HFFc6 (cell line): ENCODE measurements around the gene GMEB2. TPM values are rescaled to one million over a fixed set of nuclear protein-coding genes. Genes with fewer than 3 reads are reported as not detected.
"Not testable (repeated sequence)": the region's sequence is repeated elsewhere in the genome, so short reads cannot be mapped to it uniquely, and the experiment has no call there.

Experiments used
- DNase-seq: peaks from one replicate; pipeline ENCODE4 v3.0.0-alpha.2; 2018
- H3K27ac Mint-ChIP-seq: 2 replicates; pipeline ENCODE4 v1.8.0; 2020; ENCODE audit warnings: mild to moderate bottlenecking, mixed read lengths
- H3K27me3 Mint-ChIP-seq: 2 replicates; pipeline ENCODE4 v1.8.0; 2021; ENCODE audit warnings: mild to moderate bottlenecking, moderate library complexity, mixed read lengths; ENCODE audit not compliant: insufficient read depth
- H3K36me3 Mint-ChIP-seq: 2 replicates; pipeline ENCODE4 v1.8.0; 2021; ENCODE audit warnings: low read depth, mixed read lengths
- H3K4me1 Mint-ChIP-seq: 2 replicates; pipeline ENCODE4 v1.8.0; 2020; ENCODE audit warnings: low read depth, mixed read lengths
- H3K4me3 Mint-ChIP-seq: 2 replicates; pipeline ENCODE4 v1.8.0; 2020; ENCODE audit warnings: mild to moderate bottlenecking, moderate library complexity, mixed read lengths
- H3K9me3 Mint-ChIP-seq: 2 replicates; pipeline ENCODE4 v1.8.0; 2020; ENCODE audit warnings: mild to moderate bottlenecking, mixed read lengths
- CTCF ChIP-seq: fragments of 200-600 bp; sonication (generic); IDR thresholded peaks from 2 replicates; pipeline ENCODE4 v1.5.0; 2021; ENCODE audit warnings: antibody characterized with exemption, mild to moderate bottlenecking
- total RNA-seq, 6 experiments: library from RNA; stranded (reverse); fragmentation: NEBNext Ultra II Directional; extraction: Animal tissue kit (Norgen Biotek cat#: 25700); gene quantifications; 2 replicates in 1 of 6; 3 replicates in 5 of 6; pipeline ENCODE4 v1.2.3, GENCODE V29; 2021

GMEB2 gene
- total RNA-seq, 6 experiments from 2014 or later, result 10.9 to 12.4 (median 12.0) TPM

- H3K36me3 Mint-ChIP-seq, result peaks cover 4% of the 10 kb centered on the region; the same call in 1 of the 2 replicates
- H3K27me3 Mint-ChIP-seq, result no peaks in the 10 kb centered on the region
- no peak for DNase-seq
- no peak overlapping the region for H3K27ac Mint-ChIP-seq
- no peaks in the 10 kb centered on the region for H3K4me1 Mint-ChIP-seq
- no peak for TF ChIP-seq CTCF
- no peaks in the 10 kb centered on the region; the same call in 1 of the 2 replicates for H3K9me3 Mint-ChIP-seq
- H3K4me3 Mint-ChIP-seq, result no peak overlapping the region
Observed at GRCh38 chr20:63562461-63563224, 64.3 kb downstream of the GMEB2 start.

- Mint-ChIP-seq H3K4me3 (no peak overlapping the region), H3K36me3 (peaks cover 4% of the 10 kb centered on the region; the same call in 1 of the 2 replicates), H3K4me1 (no peaks in the 10 kb centered on the region), H3K9me3 (no peaks in the 10 kb centered on the region; the same call in 1 of the 2 replicates), H3K27ac (no peak overlapping the region), H3K27me3 (no peaks in the 10 kb centered on the region)
- TF ChIP-seq CTCF, result no peak
- DNase-seq, result no peak
Observed at GRCh38 chr20:63561624-63562396, 65.1 kb downstream of the GMEB2 start.

- peaks cover 4% of the 10 kb centered on the region; the same call in 1 of the 2 replicates for H3K36me3 Mint-ChIP-seq
- DNase-seq, result no peak
- H3K27ac Mint-ChIP-seq, result no peak overlapping the region
- no peak for TF ChIP-seq CTCF
- H3K27me3 Mint-ChIP-seq, result no peaks in the 10 kb centered on the region
- no peaks in the 10 kb centered on the region for H3K4me1 Mint-ChIP-seq
- no peaks in the 10 kb centered on the region; the same call in 1 of the 2 replicates for H3K9me3 Mint-ChIP-seq
- H3K4me3 Mint-ChIP-seq, result no peak overlapping the region
Observed at GRCh38 chr20:63560856-63561609, 65.9 kb downstream of the GMEB2 start.

GRCh38 chr20:63560333-63560805 lies 66.5 kb downstream of the GMEB2 start:
- TF ChIP-seq CTCF, result no peak
- Mint-ChIP-seq H3K4me1 (no peaks in the 10 kb centered on the region), H3K9me3 (no peaks in the 10 kb centered on the region; the same call in 1 of the 2 replicates), H3K4me3 (no peak overlapping the region), H3K36me3 (peaks cover 4% of the 10 kb centered on the region; the same call in 1 of the 2 replicates), H3K27ac (no peak overlapping the region), H3K27me3 (no peaks in the 10 kb centered on the region)
- no peak for DNase-seq

- H3K4me3 Mint-ChIP-seq, DNase-seq, H3K9me3 Mint-ChIP-seq, H3K4me1 Mint-ChIP-seq, H3K27me3 Mint-ChIP-seq, H3K27ac Mint-ChIP-seq, H3K36me3 Mint-ChIP-seq: not testable (repeated sequence)
Observed at GRCh38 chr20:63559485-63560332, 67.2 kb downstream of the GMEB2 start.
